ENCODE measurements around the gene TYK2.

TYK2 gene

GRCh38 chr19:10361569-10362011 is 18.8 kb downstream of the TYK2 start:
- H3K9me3 ChIP-seq (ENCODE audit: control insufficient read depth, low read length), result no peaks in the 10 kb centered on the region
- no peak overlapping the region for H2BK5ac ChIP-seq (ENCODE audit: low read depth, low read length, poor library complexity, severe bottlenecking)
- H3K4me2 ChIP-seq (ENCODE audit: low read length, poor library complexity, severe bottlenecking), result no peak overlapping the region
- no peak overlapping the region for H3K4ac ChIP-seq (ENCODE audit: low read depth in 1 of 2, low read length in 2 of 2)
- no peak overlapping the region for H4K91ac ChIP-seq (ENCODE audit: low read length)
- no peak overlapping the region for H2BK15ac ChIP-seq (ENCODE audit: low read depth, poor library complexity, severe bottlenecking)
- H3K27ac ChIP-seq (ENCODE audit: low read length, poor library complexity, severe bottlenecking), result no peak overlapping the region
- H4K8ac ChIP-seq (ENCODE audit: low read length), result no peak overlapping the region
- H3K79me1 ChIP-seq (replicated peaks; ENCODE audit: low read length, poor library complexity, severe bottlenecking), result peaks cover 13% of the 10 kb centered on the region
- no peak overlapping the region for H2BK120ac ChIP-seq (ENCODE audit: low read depth, low read length)
- H2BK12ac ChIP-seq (ENCODE audit: low read length in 2 of 2), result no peak overlapping the region
- WGBS, result 93% methylated on average over 16 of the region's 16 CpGs
- no peak overlapping the region for H3K4me3 ChIP-seq (ENCODE audit: insufficient read depth in 1 of 2, low read depth in 1 of 2, low read length in 2 of 2)
- peaks cover 75 to 82% of the 10 kb centered on the region in 2 experiments for H3K36me3 ChIP-seq (ENCODE audit: control insufficient read depth in 1 of 2, insufficient read depth in 2 of 2, low read depth in 1 of 2, low read length in 2 of 2)
- no peaks in the 10 kb centered on the region for H3K27me3 ChIP-seq (ENCODE audit: control insufficient read depth in 1 of 2, insufficient read depth in 1 of 2, low read length in 2 of 2)
- no peak overlapping the region for H3K9ac ChIP-seq (ENCODE audit: low read length)
- no peak overlapping the region for H2AK5ac ChIP-seq (ENCODE audit: low read length, severe bottlenecking)
- H3K14ac ChIP-seq (ENCODE audit: low read length in 2 of 2), result no peak overlapping the region
- H3K4me1 ChIP-seq (ENCODE audit: control insufficient read depth, insufficient read depth, low read depth, low read length), result peaks cover 12% of the 10 kb centered on the region
- H2AFZ ChIP-seq (ENCODE audit: low read depth, low read length), result no peak overlapping the region
- H3K18ac ChIP-seq (ENCODE audit: low read depth in 1 of 2, low read length in 2 of 2), result no peak overlapping the region
- H3K23ac ChIP-seq (ENCODE audit: low read length in 2 of 2), result no peak overlapping the region
- no peak for DNase-seq

GRCh38 chr19:10356431-10356830 is 23.9 kb downstream of the TYK2 start:
- no peak overlapping the region for H3K23ac ChIP-seq (ENCODE audit: low read length in 2 of 2)
- peaks cover 11% of the 10 kb centered on the region for H3K79me1 ChIP-seq (replicated peaks; ENCODE audit: low read length, poor library complexity, severe bottlenecking)
- WGBS, result 96% methylated on average over 12 of the region's 12 CpGs
- no peak overlapping the region for H3K4ac ChIP-seq (ENCODE audit: low read depth in 1 of 2, low read length in 2 of 2)
- no peak overlapping the region for H2AK5ac ChIP-seq (ENCODE audit: low read length, severe bottlenecking)
- H2AFZ ChIP-seq (ENCODE audit: low read depth, low read length), result no peak overlapping the region
- H2BK5ac ChIP-seq (ENCODE audit: low read depth, low read length, poor library complexity, severe bottlenecking), result no peak overlapping the region
- no peak overlapping the region for H3K14ac ChIP-seq (ENCODE audit: low read length in 2 of 2)
- H4K91ac ChIP-seq (ENCODE audit: low read length), result no peak overlapping the region
- H3K4me3 ChIP-seq (ENCODE audit: insufficient read depth in 1 of 2, low read depth in 1 of 2, low read length in 2 of 2), result no peak overlapping the region
- no peak overlapping the region for H3K9ac ChIP-seq (ENCODE audit: low read length)
- H3K36me3 ChIP-seq (ENCODE audit: control insufficient read depth in 1 of 2, insufficient read depth in 2 of 2, low read depth in 1 of 2, low read length in 2 of 2), result peaks cover 59 to 77% of the 10 kb centered on the region in 2 experiments
- no peak for DNase-seq
- no peak overlapping the region for H4K8ac ChIP-seq (ENCODE audit: low read length)
- no peak overlapping the region for H3K4me2 ChIP-seq (ENCODE audit: low read length, poor library complexity, severe bottlenecking)
- H2BK15ac ChIP-seq (ENCODE audit: low read depth, poor library complexity, severe bottlenecking), result peak overlapping the region; percentile 41
- H3K4me1 ChIP-seq (ENCODE audit: control insufficient read depth, insufficient read depth, low read depth, low read length), result peaks cover 8% of the 10 kb centered on the region
- H2BK120ac ChIP-seq (ENCODE audit: low read depth, low read length), result no peak overlapping the region
- no peaks in the 10 kb centered on the region for H3K27me3 ChIP-seq (ENCODE audit: control insufficient read depth in 1 of 2, insufficient read depth in 1 of 2, low read length in 2 of 2)
- H3K9me3 ChIP-seq (ENCODE audit: control insufficient read depth, low read length), result no peaks in the 10 kb centered on the region
- no peak overlapping the region for H2BK12ac ChIP-seq (ENCODE audit: low read length in 2 of 2)
- no peak overlapping the region for H3K18ac ChIP-seq (ENCODE audit: low read depth in 1 of 2, low read length in 2 of 2)
- H3K27ac ChIP-seq (ENCODE audit: low read length, poor library complexity, severe bottlenecking), result no peak overlapping the region

DNA sequence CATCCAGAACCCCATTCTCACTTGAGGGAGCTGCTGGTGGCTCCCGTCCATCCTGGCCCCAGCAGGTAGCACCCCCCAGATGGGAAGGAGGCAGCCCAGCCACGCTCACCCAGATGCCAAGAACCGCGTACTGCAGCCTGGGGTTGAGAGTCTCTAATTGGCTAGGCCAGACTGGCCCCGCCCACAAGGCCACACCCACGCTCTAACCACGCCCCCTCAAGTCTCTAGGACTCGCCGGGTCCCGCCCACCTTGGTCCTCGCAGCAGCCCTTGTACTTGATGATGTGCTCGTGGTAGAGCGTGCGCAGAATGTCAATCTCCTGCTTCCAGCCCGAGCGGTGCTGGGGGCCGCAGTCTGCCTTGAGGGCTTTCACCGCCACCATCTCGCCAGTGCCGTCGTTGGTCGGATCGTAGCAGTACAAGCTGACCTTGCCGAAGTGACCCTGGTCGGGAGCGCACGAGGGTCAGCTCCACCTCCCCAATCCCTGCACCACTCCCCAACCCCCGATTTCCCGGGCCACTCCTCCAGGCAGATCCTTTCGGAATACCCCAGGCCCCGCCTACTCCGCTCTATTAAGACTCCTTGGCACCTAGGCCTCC is 26.5 kb downstream of the TYK2 start:
- H3K14ac ChIP-seq (ENCODE audit: low read length in 2 of 2), result no peak overlapping the region
- H2BK12ac ChIP-seq (ENCODE audit: low read length in 2 of 2), result no peak overlapping the region
- no peak overlapping the region for H3K9ac ChIP-seq (ENCODE audit: low read length)
- H3K4me3 ChIP-seq (ENCODE audit: insufficient read depth in 1 of 2, low read depth in 1 of 2, low read length in 2 of 2), result no peak overlapping the region
- H3K27ac ChIP-seq (ENCODE audit: low read length, poor library complexity, severe bottlenecking), result no peak overlapping the region
- H3K36me3 ChIP-seq (ENCODE audit: control insufficient read depth in 1 of 2, insufficient read depth in 2 of 2, low read depth in 1 of 2, low read length in 2 of 2), result peaks cover 60 to 71% of the 10 kb centered on the region in 2 experiments
- no peaks in the 10 kb centered on the region for H3K9me3 ChIP-seq (ENCODE audit: control insufficient read depth, low read length)
- H3K4me1 ChIP-seq (ENCODE audit: control insufficient read depth, insufficient read depth, low read depth, low read length), result peaks cover 8% of the 10 kb centered on the region
- peak; percentile 42 for DNase-seq
- peak overlapping the region; percentile 47 for H4K8ac ChIP-seq (ENCODE audit: low read length)
- H3K79me1 ChIP-seq (replicated peaks; ENCODE audit: low read length, poor library complexity, severe bottlenecking), result peaks cover 9% of the 10 kb centered on the region
- H3K4ac ChIP-seq (ENCODE audit: low read depth in 1 of 2, low read length in 2 of 2), result no peak overlapping the region
- H2AFZ ChIP-seq (ENCODE audit: low read depth, low read length), result no peak overlapping the region
- H3K4me2 ChIP-seq (ENCODE audit: low read length, poor library complexity, severe bottlenecking), result no peak overlapping the region
- no peak overlapping the region for H2AK5ac ChIP-seq (ENCODE audit: low read length, severe bottlenecking)
- H2BK5ac ChIP-seq (ENCODE audit: low read depth, low read length, poor library complexity, severe bottlenecking), result no peak overlapping the region
- no peak overlapping the region for H3K23ac ChIP-seq (ENCODE audit: low read length in 2 of 2)
- H3K27me3 ChIP-seq (ENCODE audit: control insufficient read depth in 1 of 2, insufficient read depth in 1 of 2, low read length in 2 of 2), result no peaks in the 10 kb centered on the region
- no peak overlapping the region for H2BK120ac ChIP-seq (ENCODE audit: low read depth, low read length)
- H4K91ac ChIP-seq (ENCODE audit: low read length), result peak overlapping the region; percentile 35
- H3K18ac ChIP-seq (ENCODE audit: low read depth in 1 of 2, low read length in 2 of 2), result no peak overlapping the region
- peak overlapping the region; percentile 2 for H2BK15ac ChIP-seq (ENCODE audit: low read depth, poor library complexity, severe bottlenecking)
- 69% methylated on average over 32 of the region's 32 CpGs for WGBS

GRCh38 chr19:10352764-10353671 is 27.4 kb downstream of the TYK2 start:
- Histone ChIP-seq H3K36me3 (ENCODE audit: control insufficient read depth in 1 of 2, insufficient read depth in 2 of 2, low read depth in 1 of 2, low read length in 2 of 2) (peaks cover 55 to 66% of the 10 kb centered on the region in 2 experiments), H2BK5ac (ENCODE audit: low read depth, low read length, poor library complexity, severe bottlenecking) (no peak overlapping the region), H3K4me3 (ENCODE audit: insufficient read depth in 1 of 2, low read depth in 1 of 2, low read length in 2 of 2) (no peak overlapping the region), H3K27me3 (ENCODE audit: control insufficient read depth in 1 of 2, insufficient read depth in 1 of 2, low read length in 2 of 2) (no peaks in the 10 kb centered on the region), H3K4ac (ENCODE audit: low read depth in 1 of 2, low read length in 2 of 2) (peak overlapping the region in 1 of 2 experiments; percentile 80), H2AFZ (ENCODE audit: low read depth, low read length) (no peak overlapping the region), H3K79me1 (replicated peaks; ENCODE audit: low read length, poor library complexity, severe bottlenecking) (peaks cover 9% of the 10 kb centered on the region), H3K23ac (ENCODE audit: low read length in 2 of 2) (no peak overlapping the region), H3K14ac (ENCODE audit: low read length in 2 of 2) (peak overlapping the region in 1 of 2 experiments; percentile 82), H3K9ac (ENCODE audit: low read length) (no peak overlapping the region), H3K9me3 (ENCODE audit: control insufficient read depth, low read length) (no peaks in the 10 kb centered on the region), H4K8ac (ENCODE audit: low read length) (peak overlapping the region; percentile 70), H3K27ac (ENCODE audit: low read length, poor library complexity, severe bottlenecking) (no peak overlapping the region), H2AK5ac (ENCODE audit: low read length, severe bottlenecking) (no peak overlapping the region), H2BK12ac (ENCODE audit: low read length in 2 of 2) (peak overlapping the region in 1 of 2 experiments; percentile 37), H3K4me2 (ENCODE audit: low read length, poor library complexity, severe bottlenecking) (no peak overlapping the region), H2BK120ac (ENCODE audit: low read depth, low read length) (peak overlapping the region; percentile 4), H4K91ac (ENCODE audit: low read length) (peak overlapping the region; percentile 80), H3K18ac (ENCODE audit: low read depth in 1 of 2, low read length in 2 of 2) (peak overlapping the region in 1 of 2 experiments; percentile 65), H3K4me1 (ENCODE audit: control insufficient read depth, insufficient read depth, low read depth, low read length) (peaks cover 8% of the 10 kb centered on the region), H2BK15ac (ENCODE audit: low read depth, poor library complexity, severe bottlenecking) (no peak overlapping the region)
- 58% methylated on average over 63 of the region's 63 CpGs for WGBS
- DNase-seq, result peak; percentile 35
